Panc1 (cell line): ENCODE measurements around the gene PROM1.

Source experiments
- CTCF ChIP-seq: fragments of 450-650 bp; IDR thresholded peaks from 2 replicates; pipeline ENCODE4 v1.5.1; 2017; ENCODE audit warnings: mild to moderate bottlenecking
- POLR2AphosphoS5 ChIP-seq: IDR thresholded peaks from 2 replicates; pipeline ENCODE4 v1.6.1; 2012; ENCODE audit warnings: mild to moderate bottlenecking, low read depth, low read length, moderate library complexity
- REST ChIP-seq, 2 experiments: IDR thresholded peaks; 2 replicates each; pipeline ENCODE4 v1.6.1; 2011 to 2012; ENCODE audit warnings: low read depth in 2 of 2, control low read depth in 1 of 2, low read length in 1 of 2, mild to moderate bottlenecking in 1 of 2, moderate library complexity in 1 of 2; ENCODE audit not compliant: insufficient read depth in 1 of 2
- SIN3A ChIP-seq: IDR thresholded peaks from 2 replicates; pipeline ENCODE4 v1.6.1; 2012; ENCODE audit warnings: low read depth, mild to moderate bottlenecking, low read length, moderate library complexity, borderline replicate concordance; ENCODE audit not compliant: insufficient read depth

GRCh38 chr4:16126714-16127113 lies 42.9 kb upstream of the PROM1 start:
- TF ChIP-seq POLR2AphosphoS5 (no peak), CTCF (no peak), SIN3A (no peak), REST (IDR thresholded peaks at IDR 0.05; ENCODE audit: insufficient read depth in 1 of 2, low read depth in 2 of 2, low read length in 1 of 2) (no peak)
